ENCODE data around the gene PCGF1.

DNA sequence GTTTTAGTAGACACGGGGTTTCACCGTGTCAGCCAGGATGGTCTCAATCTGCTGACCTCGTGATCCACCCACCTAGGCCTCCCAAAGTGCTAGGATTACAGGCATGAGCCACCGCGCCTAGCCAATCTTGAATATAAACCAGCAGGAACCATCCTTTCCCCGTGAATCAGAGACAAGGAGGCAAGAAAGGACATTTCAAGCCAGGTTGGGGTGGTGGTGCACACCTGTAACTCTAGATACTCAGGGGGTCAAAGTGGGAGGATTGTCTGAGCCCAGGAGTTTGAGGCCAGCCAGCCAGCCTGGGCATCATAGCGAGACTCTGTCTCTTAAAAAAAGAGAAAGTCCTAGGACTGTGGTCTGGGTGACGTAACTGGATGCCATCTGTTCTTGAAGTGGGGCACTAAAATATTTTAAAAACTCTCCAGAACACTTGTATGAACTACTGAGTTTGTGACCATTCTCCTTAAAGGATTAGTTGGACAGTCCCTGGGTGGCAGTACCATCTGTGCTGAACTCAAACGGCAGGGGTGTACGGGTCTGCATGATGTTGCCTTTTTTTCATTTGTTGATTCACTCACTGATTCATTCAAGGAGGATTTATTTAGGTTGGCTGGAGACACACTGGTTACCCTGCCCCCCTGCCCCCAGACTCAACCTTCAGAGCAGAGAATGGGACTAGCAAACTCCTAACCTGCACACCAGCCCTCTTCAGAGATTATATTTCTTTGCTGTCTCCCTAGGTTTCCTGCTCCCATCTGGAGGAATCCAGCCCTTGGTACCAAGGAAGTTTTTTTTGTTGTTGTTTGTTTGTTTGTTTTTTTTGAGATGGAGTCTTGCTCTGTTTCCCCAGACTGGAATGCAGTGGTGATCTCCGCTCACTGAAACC, 3.9 kb upstream of the PCGF1 start:
- TF ChIP-seq ZNF274 (IDR thresholded peaks at IDR 0.05; ENCODE audit: low read depth, low read length) (no peak), YY1 (IDR thresholded peaks at IDR 0.05; ENCODE audit: extremely low read depth, insufficient replicate concordance, low read depth, low read length) (no peak), POLR2A (IDR thresholded peaks at IDR 0.05; ENCODE audit: borderline replicate concordance, extremely low read depth, insufficient read depth, insufficient read length) (no peak), POLR2AphosphoS5 (IDR thresholded peaks at IDR 0.05; ENCODE audit: low read depth, low read length) (no peak), MAX (IDR thresholded peaks at IDR 0.05) (no peak), EGR1 (IDR thresholded peaks at IDR 0.05; ENCODE audit: low read depth) (no peak), EZH2 (IDR thresholded peaks at IDR 0.05) (no peak), ATF3 (IDR thresholded peaks at IDR 0.05) (no peak), ELF1 (IDR thresholded peaks at IDR 0.05; ENCODE audit: borderline replicate concordance, low read depth) (no peak)
- TF ChIP-seq, protein P1, sequence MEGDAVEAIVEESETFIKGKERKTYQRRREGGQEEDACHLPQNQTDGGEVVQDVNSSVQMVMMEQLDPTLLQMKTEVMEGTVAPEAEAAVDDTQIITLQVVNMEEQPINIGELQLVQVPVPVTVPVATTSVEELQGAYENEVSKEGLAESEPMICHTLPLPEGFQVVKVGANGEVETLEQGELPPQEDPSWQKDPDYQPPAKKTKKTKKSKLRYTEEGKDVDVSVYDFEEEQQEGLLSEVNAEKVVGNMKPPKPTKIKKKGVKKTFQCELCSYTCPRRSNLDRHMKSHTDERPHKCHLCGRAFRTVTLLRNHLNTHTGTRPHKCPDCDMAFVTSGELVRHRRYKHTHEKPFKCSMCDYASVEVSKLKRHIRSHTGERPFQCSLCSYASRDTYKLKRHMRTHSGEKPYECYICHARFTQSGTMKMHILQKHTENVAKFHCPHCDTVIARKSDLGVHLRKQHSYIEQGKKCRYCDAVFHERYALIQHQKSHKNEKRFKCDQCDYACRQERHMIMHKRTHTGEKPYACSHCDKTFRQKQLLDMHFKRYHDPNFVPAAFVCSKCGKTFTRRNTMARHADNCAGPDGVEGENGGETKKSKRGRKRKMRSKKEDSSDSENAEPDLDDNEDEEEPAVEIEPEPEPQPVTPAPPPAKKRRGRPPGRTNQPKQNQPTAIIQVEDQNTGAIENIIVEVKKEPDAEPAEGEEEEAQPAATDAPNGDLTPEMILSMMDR (IDR thresholded peaks at IDR 0.05 in 2 of 3, conservative IDR thresholded peaks at IDR 0.05 in 1 of 3; ENCODE audit: borderline replicate concordance in 1 of 3, insufficient read depth in 1 of 3, low read depth in 2 of 3, low read length in 2 of 3), result no peak
- TF ChIP-seq, protein P2, sequence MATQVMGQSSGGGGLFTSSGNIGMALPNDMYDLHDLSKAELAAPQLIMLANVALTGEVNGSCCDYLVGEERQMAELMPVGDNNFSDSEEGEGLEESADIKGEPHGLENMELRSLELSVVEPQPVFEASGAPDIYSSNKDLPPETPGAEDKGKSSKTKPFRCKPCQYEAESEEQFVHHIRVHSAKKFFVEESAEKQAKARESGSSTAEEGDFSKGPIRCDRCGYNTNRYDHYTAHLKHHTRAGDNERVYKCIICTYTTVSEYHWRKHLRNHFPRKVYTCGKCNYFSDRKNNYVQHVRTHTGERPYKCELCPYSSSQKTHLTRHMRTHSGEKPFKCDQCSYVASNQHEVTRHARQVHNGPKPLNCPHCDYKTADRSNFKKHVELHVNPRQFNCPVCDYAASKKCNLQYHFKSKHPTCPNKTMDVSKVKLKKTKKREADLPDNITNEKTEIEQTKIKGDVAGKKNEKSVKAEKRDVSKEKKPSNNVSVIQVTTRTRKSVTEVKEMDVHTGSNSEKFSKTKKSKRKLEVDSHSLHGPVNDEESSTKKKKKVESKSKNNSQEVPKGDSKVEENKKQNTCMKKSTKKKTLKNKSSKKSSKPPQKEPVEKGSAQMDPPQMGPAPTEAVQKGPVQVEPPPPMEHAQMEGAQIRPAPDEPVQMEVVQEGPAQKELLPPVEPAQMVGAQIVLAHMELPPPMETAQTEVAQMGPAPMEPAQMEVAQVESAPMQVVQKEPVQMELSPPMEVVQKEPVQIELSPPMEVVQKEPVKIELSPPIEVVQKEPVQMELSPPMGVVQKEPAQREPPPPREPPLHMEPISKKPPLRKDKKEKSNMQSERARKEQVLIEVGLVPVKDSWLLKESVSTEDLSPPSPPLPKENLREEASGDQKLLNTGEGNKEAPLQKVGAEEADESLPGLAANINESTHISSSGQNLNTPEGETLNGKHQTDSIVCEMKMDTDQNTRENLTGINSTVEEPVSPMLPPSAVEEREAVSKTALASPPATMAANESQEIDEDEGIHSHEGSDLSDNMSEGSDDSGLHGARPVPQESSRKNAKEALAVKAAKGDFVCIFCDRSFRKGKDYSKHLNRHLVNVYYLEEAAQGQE (IDR thresholded peaks at IDR 0.05; ENCODE audit: low read depth), result no peak
